A673 (cell line): ENCODE data around the gene PYGM.
"Not testable (repeated sequence)": the region's sequence is repeated elsewhere in the genome, so short reads cannot be mapped to it uniquely, and the experiment has no call there.

Source experiments
- CTCF ChIP-seq: fragments of 300-800, 200-600 bp; sonication (generic); conservative IDR thresholded peaks from 2 replicates; pipeline ENCODE4 v1.5.1; 2017; ENCODE audit warnings: low read depth, mild to moderate bottlenecking, antibody characterized with exemption, low read length, moderate library complexity, mixed read lengths
- EZH2 ChIP-seq: fragments of 200-600 bp; sonication (generic); IDR thresholded peaks from 2 replicates; pipeline ENCODE4 v1.6.1; 2017; ENCODE audit warnings: borderline replicate concordance, low read depth, mild to moderate bottlenecking, mixed read lengths, antibody characterized with exemption, low read length; ENCODE audit not compliant: poor library complexity, severe bottlenecking

- TF ChIP-seq CTCF, EZH2: not testable (repeated sequence)
These were observed 57.8 kb downstream of the PYGM start for GRCh38 chr11:64701956-64702355.
